Measurements from ENCODE around the gene DENND5A.
"Not testable (repeated sequence)": the region's sequence is repeated elsewhere in the genome, so short reads cannot be mapped to it uniquely, and the experiment has no call there.

The DENND5A gene

GRCh38 chr11:9260838-9261146 is 4.4 kb downstream of the DENND5A start:
- not testable (repeated sequence) for H3K4me3 ChIP-seq (ENCODE audit: low read depth in 1 of 2, low read length in 2 of 2); H3K27ac ChIP-seq (ENCODE audit: low read depth, low read length); H3K9me3 ChIP-seq (ENCODE audit: low read length); H3K27me3 ChIP-seq (ENCODE audit: control insufficient read depth in 1 of 2, insufficient read depth in 2 of 2, low read length in 2 of 2); H3K9ac ChIP-seq (ENCODE audit: low read length); H3K36me3 ChIP-seq (ENCODE audit: insufficient read depth, low read length)
- H3K4me1 ChIP-seq (ENCODE audit: insufficient read depth, low read length) = peaks cover 15% of the 10 kb centered on the region

GRCh38 chr11:9259981-9260837 is 4.9 kb downstream of the DENND5A start:
- peaks cover 12% of the 10 kb centered on the region for H3K4me1 ChIP-seq (ENCODE audit: insufficient read depth, low read length)
- H3K4me3 ChIP-seq (ENCODE audit: low read depth in 1 of 2, low read length in 2 of 2) = no peak overlapping the region
- H3K9me3 ChIP-seq (ENCODE audit: low read length) = no peaks in the 10 kb centered on the region
- no peaks in the 10 kb centered on the region for H3K27me3 ChIP-seq (ENCODE audit: control insufficient read depth in 1 of 2, insufficient read depth in 2 of 2, low read length in 2 of 2)
- no peak overlapping the region for H3K27ac ChIP-seq (ENCODE audit: low read depth, low read length)
- H3K9ac ChIP-seq (ENCODE audit: low read length) = no peak overlapping the region
- H3K36me3 ChIP-seq (ENCODE audit: insufficient read depth, low read length) = no peaks in the 10 kb centered on the region

GRCh38 chr11:9258279-9258678 is 6.9 kb downstream of the DENND5A start:
- H3K4me1 ChIP-seq (ENCODE audit: insufficient read depth, low read length) = peaks cover 12% of the 10 kb centered on the region
- H3K4me3 ChIP-seq (ENCODE audit: low read depth in 1 of 2, low read length in 2 of 2) = not testable (repeated sequence)

DNA sequence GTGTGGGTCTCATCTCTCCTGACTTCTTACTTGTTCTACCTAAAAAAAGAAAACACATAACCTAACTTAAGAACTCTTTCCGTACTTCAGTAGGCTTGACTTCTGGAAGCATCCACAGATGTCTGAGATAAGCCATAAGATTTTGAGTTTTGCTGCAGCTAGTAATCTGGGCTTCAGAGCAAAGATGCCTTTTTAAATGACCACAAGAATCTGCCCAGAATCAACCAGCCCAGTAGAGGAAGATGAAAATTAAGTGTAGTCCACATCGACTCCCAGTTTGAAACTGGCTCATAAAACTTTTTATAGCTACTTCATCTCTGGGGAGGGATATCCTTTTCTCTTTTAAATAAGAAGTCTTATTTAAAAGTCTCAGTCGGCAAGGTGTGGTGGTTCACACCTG is 10.7 kb downstream of the DENND5A start:
- Histone ChIP-seq H3K4me3 (ENCODE audit: low read depth in 1 of 2, low read length in 2 of 2) (no peak overlapping the region), H3K9ac (ENCODE audit: low read length) (no peak overlapping the region), H3K27me3 (ENCODE audit: control insufficient read depth in 1 of 2, insufficient read depth in 2 of 2, low read length in 2 of 2) (no peaks in the 10 kb centered on the region), H3K9me3 (ENCODE audit: low read length) (no peaks in the 10 kb centered on the region), H3K27ac (ENCODE audit: low read depth, low read length) (no peak overlapping the region), H3K36me3 (ENCODE audit: insufficient read depth, low read length) (no peaks in the 10 kb centered on the region), H3K4me1 (ENCODE audit: insufficient read depth, low read length) (peaks cover 6% of the 10 kb centered on the region)

More at GRCh38 chr11:9258279-9258678, 6.9 kb downstream of the DENND5A start:
- H3K9ac ChIP-seq (ENCODE audit: low read length); H3K36me3 ChIP-seq (ENCODE audit: insufficient read depth, low read length); H3K9me3 ChIP-seq (ENCODE audit: low read length); H3K27me3 ChIP-seq (ENCODE audit: control insufficient read depth in 1 of 2, insufficient read depth in 2 of 2, low read length in 2 of 2); H3K27ac ChIP-seq (ENCODE audit: low read depth, low read length): not testable (repeated sequence)

GRCh38 chr11:9253086-9253485 is 12.1 kb downstream of the DENND5A start:
- Histone ChIP-seq H3K4me3 (ENCODE audit: low read depth in 1 of 2, low read length in 2 of 2) (no peak overlapping the region), H3K36me3 (ENCODE audit: insufficient read depth, low read length) (no peaks in the 10 kb centered on the region), H3K9me3 (ENCODE audit: low read length) (no peaks in the 10 kb centered on the region), H3K27me3 (ENCODE audit: control insufficient read depth in 1 of 2, insufficient read depth in 2 of 2, low read length in 2 of 2) (no peaks in the 10 kb centered on the region), H3K4me1 (ENCODE audit: insufficient read depth, low read length) (peaks cover 6% of the 10 kb centered on the region), H3K9ac (ENCODE audit: low read length) (no peak overlapping the region), H3K27ac (ENCODE audit: low read depth, low read length) (no peak overlapping the region)

DNA sequence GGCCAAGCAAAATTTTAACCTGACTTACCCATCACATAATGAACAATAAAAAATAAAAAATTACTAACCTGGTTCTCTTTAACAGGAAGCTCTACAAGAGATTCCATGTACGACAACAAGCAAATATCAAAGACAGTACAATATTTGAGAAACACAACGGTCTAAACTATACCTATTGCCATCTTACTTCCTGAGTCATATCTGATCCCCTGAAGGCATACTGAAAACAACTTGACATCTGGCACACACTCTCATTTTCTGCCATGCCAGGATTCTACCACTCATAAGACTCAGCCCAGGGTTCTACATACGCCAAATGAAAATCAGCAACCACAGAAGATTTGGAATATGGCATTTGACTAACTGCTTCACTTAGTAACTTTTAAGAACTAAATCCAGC is 13.8 kb downstream of the DENND5A start:
- H3K4me1 ChIP-seq (ENCODE audit: insufficient read depth, low read length) = peaks cover 6% of the 10 kb centered on the region
- no peak overlapping the region for H3K4me3 ChIP-seq (ENCODE audit: low read depth in 1 of 2, low read length in 2 of 2)
- no peaks in the 10 kb centered on the region for H3K36me3 ChIP-seq (ENCODE audit: insufficient read depth, low read length)
- no peaks in the 10 kb centered on the region for H3K9me3 ChIP-seq (ENCODE audit: low read length)
- no peaks in the 10 kb centered on the region for H3K27me3 ChIP-seq (ENCODE audit: control insufficient read depth in 1 of 2, insufficient read depth in 2 of 2, low read length in 2 of 2)
- no peak overlapping the region for H3K27ac ChIP-seq (ENCODE audit: low read depth, low read length)
- H3K9ac ChIP-seq (ENCODE audit: low read length) = no peak overlapping the region

- no peak overlapping the region for H3K27ac ChIP-seq (ENCODE audit: low read depth, low read length)
- no peaks in the 10 kb centered on the region for H3K36me3 ChIP-seq (ENCODE audit: insufficient read depth, low read length)
- no peak overlapping the region for H3K9ac ChIP-seq (ENCODE audit: low read length)
- H3K27me3 ChIP-seq (ENCODE audit: control insufficient read depth in 1 of 2, insufficient read depth in 2 of 2, low read length in 2 of 2) = no peaks in the 10 kb centered on the region
- peaks cover 6% of the 10 kb centered on the region for H3K4me1 ChIP-seq (ENCODE audit: insufficient read depth, low read length)
- H3K9me3 ChIP-seq (ENCODE audit: low read length) = no peaks in the 10 kb centered on the region
- H3K4me3 ChIP-seq (ENCODE audit: low read depth in 1 of 2, low read length in 2 of 2) = no peak overlapping the region
Measured at GRCh38 chr11:9250139-9250582, 15.0 kb downstream of the DENND5A start.

DNA sequence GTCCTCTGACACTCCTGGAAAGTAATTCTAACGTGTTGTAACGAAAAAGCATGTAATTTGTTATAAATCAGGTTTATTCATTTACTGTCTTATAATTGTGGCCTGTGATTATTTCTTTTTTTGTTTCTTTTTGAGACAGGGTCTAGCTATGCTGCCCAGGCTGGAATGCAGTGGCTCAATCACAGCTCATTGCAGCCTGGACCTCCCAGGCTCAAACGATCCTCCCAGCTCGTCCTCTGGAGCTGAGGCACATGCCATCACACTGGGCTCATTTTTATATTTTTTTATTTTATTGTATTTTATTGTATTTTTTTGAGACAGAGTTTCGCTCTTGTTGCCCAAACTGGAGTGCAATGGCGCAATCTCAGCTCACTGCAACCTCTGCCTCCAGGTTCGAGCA is 15.9 kb downstream of the DENND5A start:
- H3K4me3 ChIP-seq (ENCODE audit: low read depth in 1 of 2, low read length in 2 of 2) = no peak overlapping the region
- H3K9ac ChIP-seq (ENCODE audit: low read length) = no peak overlapping the region
- H3K27me3 ChIP-seq (ENCODE audit: control insufficient read depth in 1 of 2, insufficient read depth in 2 of 2, low read length in 2 of 2) = no peaks in the 10 kb centered on the region
- H3K9me3 ChIP-seq (ENCODE audit: low read length) = no peaks in the 10 kb centered on the region
- H3K4me1 ChIP-seq (ENCODE audit: insufficient read depth, low read length) = peaks cover 6% of the 10 kb centered on the region
- no peaks in the 10 kb centered on the region for H3K36me3 ChIP-seq (ENCODE audit: insufficient read depth, low read length)
- H3K27ac ChIP-seq (ENCODE audit: low read depth, low read length) = no peak overlapping the region

DNA sequence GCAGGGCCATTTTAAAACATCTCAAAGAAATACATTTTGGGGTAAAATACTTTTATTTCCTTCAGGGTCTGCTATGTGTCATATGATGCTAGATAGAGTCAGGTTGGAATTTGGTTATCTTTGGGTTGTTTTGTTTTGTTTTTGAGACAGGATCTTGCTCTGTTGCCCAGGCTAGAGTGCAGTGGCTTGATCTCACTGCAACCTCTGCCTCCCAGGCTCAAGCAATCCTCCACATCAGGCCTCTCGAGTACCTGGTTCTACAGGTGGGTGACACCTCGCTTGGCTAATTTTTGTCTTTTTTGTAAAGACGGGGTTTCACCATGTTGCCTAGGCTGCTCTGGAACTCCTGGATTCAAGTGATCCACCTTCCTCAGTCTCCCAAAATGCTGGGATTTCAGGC is 17.3 kb downstream of the DENND5A start:
- no peak overlapping the region for H3K27ac ChIP-seq (ENCODE audit: low read depth, low read length)
- H3K4me1 ChIP-seq (ENCODE audit: insufficient read depth, low read length) = peaks cover 3% of the 10 kb centered on the region
- H3K27me3 ChIP-seq (ENCODE audit: control insufficient read depth in 1 of 2, insufficient read depth in 2 of 2, low read length in 2 of 2) = no peaks in the 10 kb centered on the region
- H3K4me3 ChIP-seq (ENCODE audit: low read depth in 1 of 2, low read length in 2 of 2) = no peak overlapping the region
- no peaks in the 10 kb centered on the region for H3K9me3 ChIP-seq (ENCODE audit: low read length)
- H3K36me3 ChIP-seq (ENCODE audit: insufficient read depth, low read length) = no peaks in the 10 kb centered on the region
- H3K9ac ChIP-seq (ENCODE audit: low read length) = no peak overlapping the region

DNA sequence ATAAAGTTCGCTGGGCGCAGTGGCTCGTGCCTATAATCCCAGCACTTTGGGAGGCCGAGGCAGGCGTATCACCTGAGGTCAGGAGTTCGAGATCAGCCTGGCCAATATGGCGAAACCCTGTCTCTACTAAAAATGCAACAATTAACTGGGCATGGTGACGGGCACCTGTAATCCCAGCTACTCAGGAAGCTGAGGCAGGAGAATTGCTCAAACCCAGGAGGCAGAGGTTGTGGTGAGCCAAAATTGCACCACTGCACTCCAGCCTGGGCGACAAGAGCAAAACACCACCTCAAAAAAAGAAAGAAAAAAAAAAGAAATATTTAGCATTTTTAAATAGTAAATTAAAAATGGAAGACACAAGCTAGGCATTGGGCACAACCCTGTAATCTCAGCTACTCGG is 28.9 kb downstream of the DENND5A start:
- H3K27me3 ChIP-seq (ENCODE audit: control insufficient read depth in 1 of 2, insufficient read depth in 2 of 2, low read length in 2 of 2); H3K4me3 ChIP-seq (ENCODE audit: low read depth in 1 of 2, low read length in 2 of 2); H3K36me3 ChIP-seq (ENCODE audit: insufficient read depth, low read length); H3K4me1 ChIP-seq (ENCODE audit: insufficient read depth, low read length); H3K9me3 ChIP-seq (ENCODE audit: low read length); H3K27ac ChIP-seq (ENCODE audit: low read depth, low read length); H3K9ac ChIP-seq (ENCODE audit: low read length): not testable (repeated sequence)

GRCh38 chr11:9232482-9232881 is 32.7 kb downstream of the DENND5A start:
- no peak overlapping the region for H3K9ac ChIP-seq (ENCODE audit: low read length)
- H3K36me3 ChIP-seq (ENCODE audit: insufficient read depth, low read length) = no peaks in the 10 kb centered on the region
- H3K9me3 ChIP-seq (ENCODE audit: low read length) = no peaks in the 10 kb centered on the region
- no peak overlapping the region for H3K27ac ChIP-seq (ENCODE audit: low read depth, low read length)
- no peaks in the 10 kb centered on the region for H3K27me3 ChIP-seq (ENCODE audit: control insufficient read depth in 1 of 2, insufficient read depth in 2 of 2, low read length in 2 of 2)
- peaks cover 5% of the 10 kb centered on the region for H3K4me1 ChIP-seq (ENCODE audit: insufficient read depth, low read length)
- no peak overlapping the region for H3K4me3 ChIP-seq (ENCODE audit: low read depth in 1 of 2, low read length in 2 of 2)

DNA sequence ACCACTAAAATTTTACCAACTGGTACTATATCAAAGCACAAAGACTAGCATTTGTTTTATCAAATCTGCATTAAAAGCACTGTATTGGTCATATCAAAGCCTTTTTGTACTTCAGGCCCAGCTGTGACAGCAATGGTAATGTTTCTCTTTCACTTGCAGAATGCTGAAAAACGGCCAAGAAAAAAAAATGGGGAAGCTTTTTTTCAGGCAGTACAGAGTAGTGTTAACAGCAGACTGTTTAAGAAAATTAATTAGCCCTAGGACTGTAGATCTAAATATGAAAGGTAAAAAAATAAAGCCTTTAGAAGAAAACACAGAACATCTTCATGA is 33.3 kb downstream of the DENND5A start:
- no peaks in the 10 kb centered on the region for H3K36me3 ChIP-seq (ENCODE audit: insufficient read depth, low read length)
- no peak overlapping the region for H3K9ac ChIP-seq (ENCODE audit: low read length)
- peaks cover 5% of the 10 kb centered on the region for H3K4me1 ChIP-seq (ENCODE audit: insufficient read depth, low read length)
- peak overlapping the region; percentile 0 for H3K27ac ChIP-seq (ENCODE audit: low read depth, low read length)
- H3K4me3 ChIP-seq (ENCODE audit: low read depth in 1 of 2, low read length in 2 of 2) = no peak overlapping the region
- H3K9me3 ChIP-seq (ENCODE audit: low read length) = no peaks in the 10 kb centered on the region
- H3K27me3 ChIP-seq (ENCODE audit: control insufficient read depth in 1 of 2, insufficient read depth in 2 of 2, low read length in 2 of 2) = no peaks in the 10 kb centered on the region

All from muscle layer of colon (tissue), 2 donors.